Thyroid gland (tissue), 4 donors: ENCODE data around the gene DOCK8. TPM values are rescaled to one million over a fixed set of nuclear protein-coding genes. Genes with fewer than 3 reads are reported as not detected.

Experiments used
- DNase-seq, 2 donors: peaks; one replicate each; pipeline ENCODE4 v3.0.0-alpha.2; 2019
- H3K27ac ChIP-seq, 3 donors: fragments of 200-600 bp; sonication (generic); 1 replicate in 2 of 3; 2 replicates in 1 of 3; pipeline ENCODE4 v1.5.1; 2016 to 2019; ENCODE audit warnings: mild to moderate bottlenecking in 1 of 3, moderate library complexity in 1 of 3
- H3K27me3 ChIP-seq: fragments of 200-600 bp; sonication (generic); one replicate; pipeline ENCODE4 v1.5.1; 2019
- H3K36me3 ChIP-seq, 2 donors: fragments of 200-600 bp; sonication (generic); one replicate each; pipeline ENCODE4 v1.5.1; 2016 to 2019
- H3K4me1 ChIP-seq, 2 donors: fragments of 200-600 bp; sonication (generic); one replicate each; pipeline ENCODE4 v1.5.1; 2017 to 2019
- H3K4me3 ChIP-seq, 3 donors: fragments of 200-600 bp; sonication (generic); replicated peaks in 1 of 3; 1 replicate in 2 of 3; 2 replicates in 1 of 3; pipeline ENCODE4 v1.5.1; 2016; ENCODE audit warnings: mild to moderate bottlenecking in 1 of 3
- H3K9me3 ChIP-seq: fragments of 200-600 bp; sonication (generic); one replicate; pipeline ENCODE4 v1.5.1; 2017
- CTCF ChIP-seq, 6 experiments: fragments of 200-600 bp in 3 of 6; fragments of 450-650 bp in 3 of 6; sonication (generic) in 3 of 6; IDR thresholded peaks; one replicate each; pipeline ENCODE4 v1.5.1; 2016 to 2019; ENCODE audit warnings: antibody characterized with exemption in 6 of 6, mild to moderate bottlenecking in 2 of 6, inconsistent platforms in 1 of 6, moderate library complexity in 1 of 6
- POLR2A ChIP-seq, 2 donors: fragments of 450-650 bp; IDR thresholded peaks; one replicate each; pipeline ENCODE4 v1.6.1; 2017; ENCODE audit warnings: antibody characterized with exemption in 2 of 2, mild to moderate bottlenecking in 2 of 2, moderate library complexity in 1 of 2
- WGBS, 2 donors: methylation state at CpG; one replicate each; pipeline ENCODE4 v1.1.5; 2017; 5-methylcytosine and 5-hydroxymethylcytosine counted together
- intact Hi-C: fragments of 100-400 bp; cut with DNase I; formaldehyde crosslinking; loops from one replicate; pipeline ENCODE4 v1.15.1; 2023
- total RNA-seq, 4 donors: library from RNA; depleted of rRNA; stranded (reverse); fragments of >200 nt; gene quantifications; one replicate each; pipeline ENCODE4 v1.2.3, GENCODE V29; 2016

DOCK8 gene
- total RNA-seq, 4 donors from 2014 or later: 10.1 to 19.5 (median 16.0) TPM

- intact Hi-C loops: no loop called here
- Histone ChIP-seq H3K4me3 (no peak overlapping the region), H3K36me3 (no peaks in the 10 kb centered on the region), H3K27ac (no peak overlapping the region), H3K4me1 (no peaks in the 10 kb centered on the region), H3K27me3 (no peaks in the 10 kb centered on the region), H3K9me3 (no peaks in the 10 kb centered on the region)
- no peak for TF ChIP-seq POLR2A (IDR thresholded peaks at IDR 0.05)
- no peak for TF ChIP-seq CTCF (IDR thresholded peaks at IDR 0.05)
- DNase-seq: no peak
- 90% methylated on average over 14 of the region's 14 CpGs for WGBS, 2 donors
These were observed 97.2 kb downstream of the DOCK8 start for GRCh38 chr9:311841-312240.

- no peaks in the 10 kb centered on the region for H3K9me3 ChIP-seq
- H3K4me1 ChIP-seq: no peaks in the 10 kb centered on the region
- no peak overlapping the region for H3K27ac ChIP-seq
- intact Hi-C loops: no loop called here
- no peak overlapping the region for H3K4me3 ChIP-seq
- H3K27me3 ChIP-seq: no peaks in the 10 kb centered on the region
- no peaks in the 10 kb centered on the region for H3K36me3 ChIP-seq
- DNase-seq: no peak
- 84 to 91% methylated on average over 7 of the region's 7 CpGs for WGBS, 2 donors
- no peak for TF ChIP-seq CTCF (IDR thresholded peaks at IDR 0.05)
- TF ChIP-seq POLR2A (IDR thresholded peaks at IDR 0.05): no peak
These were observed 98.1 kb downstream of the DOCK8 start for GRCh38 chr9:312596-313320.

- H3K4me1 ChIP-seq: no peaks in the 10 kb centered on the region
- no peak for DNase-seq
- TF ChIP-seq CTCF (IDR thresholded peaks at IDR 0.05) (peak in 1 of 6 experiments; percentile 12), POLR2A (IDR thresholded peaks at IDR 0.05) (no peak)
- H3K9me3 ChIP-seq: no peaks in the 10 kb centered on the region
- H3K27ac ChIP-seq: no peak overlapping the region
- H3K36me3 ChIP-seq: no peaks in the 10 kb centered on the region
- intact Hi-C loops: no loop called here
- WGBS, 2 donors: 76 to 81% methylated on average over 2 of the region's 2 CpGs
- H3K4me3 ChIP-seq: no peak overlapping the region
- no peaks in the 10 kb centered on the region for H3K27me3 ChIP-seq
These were observed 101.8 kb downstream of the DOCK8 start for GRCh38 chr9:316382-316965.

GRCh38 chr9:318646-319045 is 104.0 kb downstream of the DOCK8 start:
- no peak for DNase-seq
- intact Hi-C loops: no loop called here
- TF ChIP-seq CTCF (IDR thresholded peaks at IDR 0.05) (no peak), POLR2A (IDR thresholded peaks at IDR 0.05) (no peak)
- no peaks in the 10 kb centered on the region for H3K4me1 ChIP-seq
- H3K4me3 ChIP-seq: no peak overlapping the region
- H3K36me3 ChIP-seq: no peaks in the 10 kb centered on the region
- no peaks in the 10 kb centered on the region for H3K9me3 ChIP-seq
- H3K27me3 ChIP-seq: no peaks in the 10 kb centered on the region
- 81 to 87% methylated on average over 4 of the region's 4 CpGs for WGBS, 2 donors
- H3K27ac ChIP-seq: no peak overlapping the region

- Histone ChIP-seq H3K4me1 (no peaks in the 10 kb centered on the region), H3K4me3 (no peak overlapping the region), H3K27ac (no peak overlapping the region), H3K27me3 (no peaks in the 10 kb centered on the region), H3K9me3 (no peaks in the 10 kb centered on the region), H3K36me3 (no peaks in the 10 kb centered on the region)
- TF ChIP-seq POLR2A (IDR thresholded peaks at IDR 0.05) (no peak), CTCF (IDR thresholded peaks at IDR 0.05) (no peak)
- intact Hi-C loops: no loop called here
- no peak for DNase-seq
- WGBS, 2 donors: 95 to 96% methylated on average over 1 of the region's 1 CpG
These were observed 110.3 kb downstream of the DOCK8 start for GRCh38 chr9:324971-325370.
